ENCODE measurements around the gene WASF2. TPM values are rescaled to one million over a fixed set of nuclear protein-coding genes. Genes with fewer than 3 reads are reported as not detected.
A peak's percentile ranks its signal among the peaks of the same experiment; 100 is the strongest.

Gene WASF2
- total and polyA plus RNA-seq, 2 of the 13 experiments (the other 11 are each of a cell fraction or from before 2014, with no cell fraction given): 10.4 to 27.7 TPM

- TF ChIP-seq REST (IDR thresholded peaks at IDR 0.05; ENCODE audit: borderline replicate concordance in 1 of 2, low read depth in 1 of 2, low read length in 2 of 2): no peak
- TF ChIP-seq ZFP41 (CRISPR knock-in tag; IDR thresholded peaks at IDR 0.05; ENCODE audit: borderline replicate concordance): no peak
- TF ChIP-seq ZNF816 (CRISPR knock-in tag; IDR thresholded peaks at IDR 0.05; ENCODE audit: borderline replicate concordance): no peak
- peak in 1 of 2 experiments; percentile 25; a peak in 1 of 4 replicates for TF ChIP-seq EP300 (IDR thresholded peaks at IDR 0.05; ENCODE audit: low read depth in 2 of 2, low read length in 2 of 2)
- TF ChIP-seq EP300 (CRISPR knock-in tag; IDR thresholded peaks at IDR 0.05; ENCODE audit: borderline replicate concordance): no peak
- TF ChIP-seq KAT2B (IDR thresholded peaks at IDR 0.05; ENCODE audit: borderline replicate concordance, low read depth, low read length): no peak
- peak; percentile 60; the same call in 1 of the 2 replicates for TF ChIP-seq KDM3A (CRISPR knock-in tag; IDR thresholded peaks at IDR 0.05; ENCODE audit: low read depth)
- TF ChIP-seq TGIF2 (CRISPR knock-in tag; IDR thresholded peaks at IDR 0.05): peak; percentile 71; the same call in 1 of the 2 replicates
- peak; percentile 93 for TF ChIP-seq HNF4A (CRISPR knock-in tag; IDR thresholded peaks at IDR 0.05)
- TF ChIP-seq ZNF710 (CRISPR knock-in tag; IDR thresholded peaks at IDR 0.05; ENCODE audit: borderline replicate concordance): no peak
- peak; percentile 35; the same call in 1 of the 2 replicates for TF ChIP-seq PITX1 (CRISPR knock-in tag; IDR thresholded peaks at IDR 0.05)
- TF ChIP-seq ESRRA (CRISPR knock-in tag; IDR thresholded peaks at IDR 0.05; ENCODE audit: low read depth): 0 out of 2 replicates have a peak, but pooled peaks have one; percentile 48
- peak; percentile 32; the same call in 1 of the 2 replicates for TF ChIP-seq ZFY (CRISPR knock-in tag; IDR thresholded peaks at IDR 0.05)
- TF ChIP-seq KMT2A (CRISPR knock-in tag; IDR thresholded peaks at IDR 0.05): 0 out of 2 replicates have a peak, but pooled peaks have one; percentile 26
- peak; percentile 28; the same call in 1 of the 2 replicates for TF ChIP-seq HOMEZ (CRISPR knock-in tag; IDR thresholded peaks at IDR 0.05; ENCODE audit: low read depth)
- TF ChIP-seq ZFP37 (CRISPR knock-in tag; IDR thresholded peaks at IDR 0.05; ENCODE audit: borderline replicate concordance): no peak
- 0 out of 2 replicates have a peak, but pooled peaks have one; percentile 57 for TF ChIP-seq ARHGAP35 (CRISPR knock-in tag; IDR thresholded peaks at IDR 0.05; ENCODE audit: borderline replicate concordance)
- peak; percentile 78 for TF ChIP-seq ZNF343 (CRISPR knock-in tag; IDR thresholded peaks at IDR 0.05)
- no peak for TF ChIP-seq ZNF501 (CRISPR knock-in tag; IDR thresholded peaks at IDR 0.05)
- peak; percentile 20; the same call in 1 of the 2 replicates for TF ChIP-seq DMAP1 (CRISPR knock-in tag; IDR thresholded peaks at IDR 0.05)
- no peak for TF ChIP-seq ZNF234 (CRISPR knock-in tag; conservative IDR thresholded peaks at IDR 0.05)
- TF ChIP-seq SYNCRIP (IDR thresholded peaks at IDR 0.05; ENCODE audit: insufficient read depth, low read depth, low read length): no peak
- 0 out of 2 replicates have a peak, but pooled peaks have one; percentile 43 for TF ChIP-seq HMG20A (CRISPR knock-in tag; IDR thresholded peaks at IDR 0.05; ENCODE audit: borderline replicate concordance)
- no peak for TF ChIP-seq ZNF703 (CRISPR knock-in tag; IDR thresholded peaks at IDR 0.05; ENCODE audit: borderline replicate concordance)
Observed at GRCh38 chr1:27520651-27521050, 30.7 kb upstream of the WASF2 start (continued).
